ENCODE results near the gene UCK2.

UCK2 gene

DNA sequence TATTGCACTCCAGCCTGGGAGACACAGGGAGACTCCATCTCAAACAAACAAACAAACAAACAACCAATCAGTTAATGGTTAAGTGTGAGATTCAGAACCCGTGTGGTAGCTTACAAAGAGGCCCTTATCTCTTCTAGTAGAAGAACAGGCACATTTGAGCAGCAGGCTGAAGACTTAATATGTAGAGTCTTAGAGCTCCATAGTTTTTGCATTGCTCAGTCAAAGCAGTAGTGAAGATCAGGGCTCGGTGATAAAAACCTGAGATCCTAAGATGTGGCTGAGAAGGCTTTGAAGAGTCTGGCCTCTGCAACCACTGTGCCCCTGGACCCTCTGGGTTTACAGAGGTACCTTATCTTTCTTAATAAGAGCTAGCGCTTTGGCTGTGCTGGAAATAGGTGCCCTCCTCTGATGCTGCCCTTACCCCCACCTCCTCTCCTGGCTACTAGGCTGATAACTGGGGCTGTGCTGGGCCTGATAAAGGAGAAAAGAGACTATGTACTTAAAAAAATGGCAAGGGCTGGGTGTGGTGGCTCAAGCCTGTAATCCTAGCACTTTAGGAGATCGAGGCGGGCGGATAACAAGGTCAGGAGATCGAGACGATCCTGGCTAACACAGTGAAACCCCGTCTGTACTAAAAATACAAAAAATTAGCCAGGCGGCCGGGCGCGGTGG is 10.5 kb upstream of the UCK2 start:
- Histone ChIP-seq H3K36me3 (ENCODE audit: insufficient read depth, low read length) (no peaks in the 10 kb centered on the region), H2AFZ (ENCODE audit: low read length) (no peak overlapping the region), H3K9ac (ENCODE audit: low read length) (no peak overlapping the region), H3K9me3 (ENCODE audit: low read length) (no peaks in the 10 kb centered on the region), H3K4me2 (ENCODE audit: low read length) (no peak overlapping the region), H3K4me1 (ENCODE audit: insufficient read depth, low read length, severe bottlenecking) (no peaks in the 10 kb centered on the region), H3F3A (ENCODE audit: insufficient read depth, low read length) (no peaks in the 10 kb centered on the region), H3K4me3 (ENCODE audit: low read depth, low read length, poor library complexity, severe bottlenecking) (no peak overlapping the region), H3K79me2 (ENCODE audit: insufficient read depth, low read length) (no peaks in the 10 kb centered on the region), H3K9me2 (ENCODE audit: low read depth, low read length) (no peaks in the 10 kb centered on the region), H3K27me3 (ENCODE audit: insufficient read depth, low read length) (no peaks in the 10 kb centered on the region; the same call in 1 of the 2 replicates), H3K27ac (ENCODE audit: low read depth, low read length, poor library complexity, severe bottlenecking) (no peak overlapping the region), H4K20me1 (ENCODE audit: insufficient read depth, low read length) (no peaks in the 10 kb centered on the region)
- TF ChIP-seq, protein P1, sequence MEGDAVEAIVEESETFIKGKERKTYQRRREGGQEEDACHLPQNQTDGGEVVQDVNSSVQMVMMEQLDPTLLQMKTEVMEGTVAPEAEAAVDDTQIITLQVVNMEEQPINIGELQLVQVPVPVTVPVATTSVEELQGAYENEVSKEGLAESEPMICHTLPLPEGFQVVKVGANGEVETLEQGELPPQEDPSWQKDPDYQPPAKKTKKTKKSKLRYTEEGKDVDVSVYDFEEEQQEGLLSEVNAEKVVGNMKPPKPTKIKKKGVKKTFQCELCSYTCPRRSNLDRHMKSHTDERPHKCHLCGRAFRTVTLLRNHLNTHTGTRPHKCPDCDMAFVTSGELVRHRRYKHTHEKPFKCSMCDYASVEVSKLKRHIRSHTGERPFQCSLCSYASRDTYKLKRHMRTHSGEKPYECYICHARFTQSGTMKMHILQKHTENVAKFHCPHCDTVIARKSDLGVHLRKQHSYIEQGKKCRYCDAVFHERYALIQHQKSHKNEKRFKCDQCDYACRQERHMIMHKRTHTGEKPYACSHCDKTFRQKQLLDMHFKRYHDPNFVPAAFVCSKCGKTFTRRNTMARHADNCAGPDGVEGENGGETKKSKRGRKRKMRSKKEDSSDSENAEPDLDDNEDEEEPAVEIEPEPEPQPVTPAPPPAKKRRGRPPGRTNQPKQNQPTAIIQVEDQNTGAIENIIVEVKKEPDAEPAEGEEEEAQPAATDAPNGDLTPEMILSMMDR (IDR thresholded peaks at IDR 0.05; ENCODE audit: low read length): no peak
- no peak for TF ChIP-seq EZH2 (IDR thresholded peaks at IDR 0.05; ENCODE audit: borderline replicate concordance, low read length)

DNA sequence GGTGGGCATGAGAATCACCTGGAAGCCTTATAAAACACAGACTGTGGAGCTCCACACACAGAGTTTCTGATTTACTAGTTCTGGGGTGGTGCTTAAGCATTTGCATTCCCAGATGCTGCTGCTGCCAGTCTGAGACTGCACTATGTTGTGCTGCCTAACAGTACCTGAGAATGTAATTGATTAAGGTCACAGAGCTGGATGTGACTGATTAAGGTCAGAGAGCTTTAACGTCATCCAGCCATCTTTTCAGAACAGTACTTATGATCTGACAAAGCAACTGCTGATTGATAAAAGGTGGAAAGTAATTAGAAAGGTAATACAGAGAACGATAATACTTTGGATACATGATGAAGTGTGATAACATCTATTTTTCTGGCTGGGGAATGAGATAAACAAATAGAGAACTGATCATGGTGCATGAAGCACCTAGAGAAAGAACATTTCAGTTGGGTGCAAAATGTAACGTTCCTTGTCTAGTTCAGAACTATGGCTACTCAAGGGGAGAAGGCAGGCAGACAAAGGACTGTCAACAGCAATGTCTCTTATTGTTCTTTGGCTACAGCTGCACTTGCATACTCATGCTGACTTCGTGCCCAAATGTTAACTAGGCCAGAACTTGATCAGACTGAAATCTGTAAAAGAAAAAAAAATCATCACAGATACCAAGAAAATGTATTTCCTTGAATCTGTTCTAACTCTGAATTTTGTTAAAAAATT is 3.7 kb upstream of the UCK2 start:
- Histone ChIP-seq H3K9me2 (ENCODE audit: low read depth, low read length) (no peaks in the 10 kb centered on the region), H3K9ac (ENCODE audit: low read length) (no peak overlapping the region), H3K79me2 (ENCODE audit: insufficient read depth, low read length) (peaks cover 7% of the 10 kb centered on the region), H3K27me3 (ENCODE audit: insufficient read depth, low read length) (no peaks in the 10 kb centered on the region; the same call in 1 of the 2 replicates), H4K20me1 (ENCODE audit: insufficient read depth, low read length) (no peaks in the 10 kb centered on the region), H3K9me3 (ENCODE audit: low read length) (no peaks in the 10 kb centered on the region), H3F3A (ENCODE audit: insufficient read depth, low read length) (no peaks in the 10 kb centered on the region), H3K4me1 (ENCODE audit: insufficient read depth, low read length, severe bottlenecking) (peaks cover 6% of the 10 kb centered on the region), H2AFZ (ENCODE audit: low read length) (no peak overlapping the region), H3K4me3 (ENCODE audit: low read depth, low read length, poor library complexity, severe bottlenecking) (no peak overlapping the region), H3K36me3 (ENCODE audit: insufficient read depth, low read length) (no peaks in the 10 kb centered on the region), H3K4me2 (ENCODE audit: low read length) (no peak overlapping the region), H3K27ac (ENCODE audit: low read depth, low read length, poor library complexity, severe bottlenecking) (no peak overlapping the region)
- TF ChIP-seq EZH2 (IDR thresholded peaks at IDR 0.05; ENCODE audit: borderline replicate concordance, low read length): no peak
- TF ChIP-seq, protein P1 (IDR thresholded peaks at IDR 0.05; ENCODE audit: low read length): no peak

DNA sequence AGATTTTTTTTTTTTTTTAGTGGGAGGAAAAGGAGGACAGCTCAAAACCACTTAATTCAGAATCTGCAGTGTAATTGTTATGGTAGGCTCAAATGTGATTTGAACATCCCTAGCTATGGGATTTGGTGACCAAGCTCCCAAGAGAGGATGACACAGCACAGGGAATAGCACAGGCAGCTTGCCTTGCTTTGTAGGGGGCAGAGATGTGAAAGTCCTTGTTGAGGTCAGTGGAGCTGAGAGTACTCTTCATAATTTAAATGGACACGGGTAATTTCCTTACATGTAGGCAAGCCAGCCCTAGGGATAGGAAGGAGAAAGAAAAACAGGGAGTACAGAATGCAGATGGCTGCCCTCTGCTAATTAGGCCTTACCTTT is 3.2 kb upstream of the UCK2 start:
- Histone ChIP-seq H3K9me3 (ENCODE audit: low read length) (no peaks in the 10 kb centered on the region), H3K4me3 (ENCODE audit: low read depth, low read length, poor library complexity, severe bottlenecking) (no peak overlapping the region), H3K27me3 (ENCODE audit: insufficient read depth, low read length) (no peaks in the 10 kb centered on the region; the same call in 1 of the 2 replicates), H3K79me2 (ENCODE audit: insufficient read depth, low read length) (peaks cover 13% of the 10 kb centered on the region), H3K4me2 (ENCODE audit: low read length) (no peak overlapping the region), H2AFZ (ENCODE audit: low read length) (no peak overlapping the region), H3K9ac (ENCODE audit: low read length) (no peak overlapping the region), H3K9me2 (ENCODE audit: low read depth, low read length) (no peaks in the 10 kb centered on the region), H3K36me3 (ENCODE audit: insufficient read depth, low read length) (no peaks in the 10 kb centered on the region), H3F3A (ENCODE audit: insufficient read depth, low read length) (no peaks in the 10 kb centered on the region), H3K4me1 (ENCODE audit: insufficient read depth, low read length, severe bottlenecking) (peaks cover 9% of the 10 kb centered on the region), H3K27ac (ENCODE audit: low read depth, low read length, poor library complexity, severe bottlenecking) (no peak overlapping the region), H4K20me1 (ENCODE audit: insufficient read depth, low read length) (no peaks in the 10 kb centered on the region)
- no peak for TF ChIP-seq EZH2 (IDR thresholded peaks at IDR 0.05; ENCODE audit: borderline replicate concordance, low read length)
- TF ChIP-seq, protein P1 (IDR thresholded peaks at IDR 0.05; ENCODE audit: low read length): no peak
